PC-3 (cell line): ENCODE measurements around the gene MROH2A. TPM values are rescaled to one million over a fixed set of nuclear protein-coding genes. Genes with fewer than 3 reads are reported as not detected.

Source experiments
- ATAC-seq: fragments of 200-7000 bp; cut with Tn5 transposase; 2 replicates; pipeline ENCODE4 v1.9.1; 2020; ENCODE audit warnings: mild to moderate bottlenecking, moderate library complexity
- BruUV-seq: library from RNA; stranded (reverse); fragments of 400-500 nt; replicated peaks from 2 replicates; lab custom pipeline; 2021; lab: Mats Ljungman, UMichigan
- CTCF ChIA-PET: fragments of 300-600 bp; sonication (Branson Sonifier 250); formaldehyde crosslinking; loops from one replicate; lab custom pipeline; 2022; ENCODE audit warnings: antibody characterized with exemption; lab: Charles Lee
- POLR2A ChIA-PET: fragments of 300-600 bp; sonication (Branson Sonifier 250); formaldehyde crosslinking; loops from one replicate; lab custom pipeline; 2022; ENCODE audit warnings: antibody characterized with exemption; ENCODE audit not compliant: unreplicated experiment; lab: Charles Lee
- DNase-seq: peaks from one replicate; pipeline ENCODE4 v3.0.0-alpha.2; 2015
- H2AFZ ChIP-seq: fragments of 300-600 bp; sonication (generic); 2 replicates; pipeline ENCODE4 v1.6.0; 2016; ENCODE audit warnings: antibody characterized with exemption, low read length
- H3F3A ChIP-seq: fragments of 300-600 bp; sonication (generic); one replicate; pipeline ENCODE4 v1.6.0; 2017; ENCODE audit warnings: antibody characterized with exemption, low read length, control low read depth, mild to moderate bottlenecking; ENCODE audit not compliant: unreplicated experiment
- H3K27ac ChIP-seq: fragments of 300-600 bp; sonication (generic); 2 replicates; pipeline ENCODE4 v1.5.1; 2016; ENCODE audit warnings: mild to moderate bottlenecking, low read length
- H3K27me3 ChIP-seq: fragments of 300-600 bp; sonication (generic); 2 replicates; pipeline ENCODE4 v1.6.1; 2016; ENCODE audit warnings: low read length, mixed read lengths
- H3K36me3 ChIP-seq: fragments of 300-600 bp; sonication (generic); 2 replicates; pipeline ENCODE4 v1.6.1; 2016; ENCODE audit warnings: low read depth, mixed run types, low read length, mixed read lengths
- H3K4me1 ChIP-seq: fragments of 300-600 bp; sonication (generic); 2 replicates; pipeline ENCODE4 v1.5.1; 2016; ENCODE audit warnings: low read length; ENCODE audit not compliant: insufficient read depth
- H3K4me2 ChIP-seq: fragments of 300-600 bp; sonication (generic); 2 replicates; pipeline ENCODE4 v1.6.0; 2016; ENCODE audit warnings: low read length
- H3K4me3 ChIP-seq: fragments of 300-600 bp; sonication (generic); 2 replicates; pipeline ENCODE4 v1.5.1; 2016; ENCODE audit warnings: mild to moderate bottlenecking, low read length, mixed read lengths
- H3K79me2 ChIP-seq: fragments of 300-600 bp; sonication (generic); 2 replicates; pipeline ENCODE4 v1.6.1; 2017; ENCODE audit warnings: low read length, mixed read lengths
- H3K9ac ChIP-seq: fragments of 300-600 bp; sonication (generic); 2 replicates; pipeline ENCODE4 v1.6.0; 2016; ENCODE audit warnings: mild to moderate bottlenecking, low read length
- H3K9me2 ChIP-seq: fragments of 300-600 bp; sonication (generic); replicated peaks from 2 replicates; pipeline ENCODE4 v1.6.1; 2016; ENCODE audit warnings: mixed run types, low read length, mixed read lengths
- H3K9me3 ChIP-seq: fragments of 300-600 bp; sonication (generic); 2 replicates; pipeline ENCODE4 v1.6.1; 2016; ENCODE audit warnings: low read length, mixed read lengths
- H4K20me1 ChIP-seq: fragments of 300-600 bp; sonication (generic); 2 replicates; pipeline ENCODE4 v1.6.1; 2016; ENCODE audit warnings: low read length, mixed read lengths
- CTCF ChIP-seq: fragments of 300-600 bp; sonication (generic); conservative IDR thresholded peaks from 2 replicates; pipeline ENCODE4 v1.5.1; 2017; ENCODE audit warnings: antibody characterized with exemption, low read depth, mild to moderate bottlenecking, low read length
- EZH2 ChIP-seq: fragments of 300-600 bp; sonication (generic); IDR thresholded peaks from one replicate; pipeline ENCODE4 v1.6.1; 2017; ENCODE audit warnings: antibody characterized with exemption, mild to moderate bottlenecking, low read length; ENCODE audit not compliant: unreplicated experiment
- EZH2phosphoT487 ChIP-seq: fragments of 300-600 bp; sonication (generic); IDR thresholded peaks from 2 replicates; pipeline ENCODE4 v1.6.1; 2018; ENCODE audit warnings: mild to moderate bottlenecking, antibody characterized with exemption, low read length, borderline replicate concordance
- intact Hi-C: fragments of 100-400 bp; cut with micrococcal nuclease; formaldehyde crosslinking; loops from 2 replicates; pipeline ENCODE4 v1.9.0; 2023
- total RNA-seq: library from RNA; depleted of rRNA; stranded (reverse); fragments of >200 nt; gene quantifications from 2 replicates; pipeline ENCODE4 v1.2.3, GENCODE V29; 2014

MROH2A gene
- total RNA-seq, 1 experiment from 2014 or later = not detected

DNA sequence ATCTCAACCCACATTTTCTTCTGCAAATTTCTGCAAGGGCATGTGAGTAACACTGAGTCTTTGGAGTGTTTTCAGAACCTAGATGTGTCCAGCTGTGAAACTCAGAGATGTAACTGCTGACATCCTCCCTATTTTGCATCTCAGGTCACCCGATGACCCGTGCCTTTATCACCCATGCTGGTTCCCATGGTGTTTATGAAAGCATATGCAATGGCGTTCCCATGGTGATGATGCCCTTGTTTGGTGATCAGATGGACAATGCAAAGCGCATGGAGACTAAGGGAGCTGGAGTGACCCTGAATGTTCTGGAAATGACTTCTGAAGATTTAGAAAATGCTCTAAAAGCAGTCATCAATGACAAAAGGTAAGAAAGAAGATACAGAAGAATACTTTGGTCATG lies 10.1 kb upstream of the MROH2A start:
- H3K4me3 ChIP-seq = no peak overlapping the region
- H3K27me3 ChIP-seq = no peaks in the 10 kb centered on the region
- H3K27ac ChIP-seq = no peak overlapping the region
- intact Hi-C loops = no loop called here
- H3K9me2 ChIP-seq = 0 out of 2 replicates have a peak, but pooled peaks cover 4% of the 10 kb centered on the region
- DNase-seq (no peak), ATAC-seq (no peak)
- no peaks in the 10 kb centered on the region for H3K79me2 ChIP-seq
- no TSS peak for BruUV-seq
- no peaks in the 10 kb centered on the region for H4K20me1 ChIP-seq
- POLR2A ChIA-PET = no interaction called here
- CTCF ChIA-PET = no interaction called here
- no peaks in the 10 kb centered on the region for H3K9me3 ChIP-seq
- H3K36me3 ChIP-seq = no peaks in the 10 kb centered on the region
- H2AFZ ChIP-seq = no peak overlapping the region
- no peak overlapping the region for H3K9ac ChIP-seq
- H3K4me1 ChIP-seq = peaks cover 19% of the 10 kb centered on the region
- no peaks in the 10 kb centered on the region for H3F3A ChIP-seq
- no peak for TF ChIP-seq EZH2phosphoT487
- no peak for TF ChIP-seq CTCF
- TF ChIP-seq EZH2 = no peak
- H3K4me2 ChIP-seq = no peak overlapping the region

DNA sequence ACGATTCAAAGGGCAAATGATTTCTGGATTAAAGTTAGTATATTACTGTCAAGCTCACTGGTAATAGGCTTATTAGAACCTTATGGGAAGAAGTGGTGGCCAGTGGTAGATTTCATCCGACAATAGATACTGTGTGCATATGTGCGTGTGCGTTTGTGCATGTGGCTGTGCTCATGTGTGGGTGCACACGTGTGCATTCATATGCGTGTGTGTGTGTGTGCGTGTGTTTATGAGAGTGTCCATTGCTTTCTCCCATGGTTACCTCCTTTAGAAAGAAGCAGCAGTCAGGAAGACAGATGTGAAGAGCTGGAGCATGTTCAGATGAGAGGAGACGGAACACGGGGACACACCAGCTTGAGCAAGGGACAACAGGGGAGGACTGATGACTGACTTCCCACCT lies 8.9 kb upstream of the MROH2A start:
- H3K9ac ChIP-seq = no peak overlapping the region
- H3K36me3 ChIP-seq = no peaks in the 10 kb centered on the region
- ATAC-seq (no peak), DNase-seq (no peak)
- no peak overlapping the region for H2AFZ ChIP-seq
- no peaks in the 10 kb centered on the region for H3K9me2 ChIP-seq
- H4K20me1 ChIP-seq = no peaks in the 10 kb centered on the region
- TF ChIP-seq EZH2 = no peak
- no peak for TF ChIP-seq CTCF
- TF ChIP-seq EZH2phosphoT487 = no peak
- H3K9me3 ChIP-seq = no peaks in the 10 kb centered on the region
- no peaks in the 10 kb centered on the region for H3K79me2 ChIP-seq
- H3F3A ChIP-seq = no peaks in the 10 kb centered on the region
- no peak overlapping the region for H3K4me2 ChIP-seq
- CTCF ChIA-PET = no interaction called here
- POLR2A ChIA-PET = no interaction called here
- no peak overlapping the region for H3K27ac ChIP-seq
- BruUV-seq = no TSS peak
- intact Hi-C loops = no loop called here
- no peaks in the 10 kb centered on the region for H3K27me3 ChIP-seq
- peaks cover 8% of the 10 kb centered on the region for H3K4me1 ChIP-seq
- H3K4me3 ChIP-seq = no peak overlapping the region

GRCh38 chr2:233772153-233772552 lies 6.0 kb upstream of the MROH2A start:
- Histone ChIP-seq H2AFZ (no peak overlapping the region), H3K9ac (no peak overlapping the region), H3K9me2 (no peaks in the 10 kb centered on the region), H3K27ac (no peak overlapping the region), H3K4me1 (no peaks in the 10 kb centered on the region), H3F3A (no peaks in the 10 kb centered on the region), H3K36me3 (no peaks in the 10 kb centered on the region), H4K20me1 (no peaks in the 10 kb centered on the region), H3K4me2 (no peak overlapping the region), H3K79me2 (no peaks in the 10 kb centered on the region), H3K9me3 (no peaks in the 10 kb centered on the region), H3K27me3 (no peaks in the 10 kb centered on the region), H3K4me3 (no peak overlapping the region)
- ATAC-seq = no peak
- intact Hi-C loops = no loop called here
- ChIA-PET CTCF (no interaction called here), POLR2A (no interaction called here)
- no peak for TF ChIP-seq CTCF
- TF ChIP-seq EZH2phosphoT487 = no peak
- no peak for TF ChIP-seq EZH2
- no peak for DNase-seq
- BruUV-seq = no TSS peak
